ENCODE measurements around the gene LIF. TPM values are rescaled to one million over a fixed set of nuclear protein-coding genes. Genes with fewer than 3 reads are reported as not detected.
A peak's percentile ranks its signal among the peaks of the same experiment; 100 is the strongest.

The LIF gene
- total RNA-seq, 2 donors from 2014 or later: 0.31 to 0.77 TPM

- H3K27ac ChIP-seq (ENCODE audit: low read depth, low read length): no peak overlapping the region
- Mint-ChIP-seq H3K27me3 (ENCODE audit: insufficient read depth) (peaks cover 1% of the 10 kb centered on the region), H3K9me3 (no peaks in the 10 kb centered on the region), H3K27ac (no peak overlapping the region), H3K36me3 (ENCODE audit: low read depth) (no peaks in the 10 kb centered on the region), H3K4me3 (no peak overlapping the region), H3K4me1 (peaks cover 11% of the 10 kb centered on the region)
- no peaks in the 10 kb centered on the region for H3K4me1 ChIP-seq (ENCODE audit: control insufficient read depth, insufficient read depth, low read length)
- H3K9me3 ChIP-seq (ENCODE audit: control insufficient read depth, low read length): no peaks in the 10 kb centered on the region
- H3K27me3 ChIP-seq (ENCODE audit: control insufficient read depth, insufficient read depth, low read length, poor library complexity, severe bottlenecking): no peaks in the 10 kb centered on the region
- H3K36me3 ChIP-seq (ENCODE audit: control insufficient read depth, insufficient read depth, low read length): no peaks in the 10 kb centered on the region
- 76 to 80% methylated on average over 2 to 6 of the region's 6 CpGs for WGBS, 2 experiments (ENCODE audit: insufficient coverage in 1 of 2, insufficient read length in 1 of 2)
- H3K9ac ChIP-seq (ENCODE audit: extremely low read depth, low read length, poor library complexity, severe bottlenecking): no peak overlapping the region
- DNase-seq: no peak
- no peak for TF ChIP-seq CTCF (conservative IDR thresholded peaks at IDR 0.05)
- no peak overlapping the region for H3K4me3 ChIP-seq (ENCODE audit: low read length)
Observed at GRCh38 chr22:30254314-30254713, 7.8 kb upstream of the LIF start.

- peaks cover 11% of the 10 kb centered on the region for H3K4me1 Mint-ChIP-seq
- H3K27ac ChIP-seq (ENCODE audit: low read depth, low read length): peak overlapping the region; percentile 47
- no peak overlapping the region for H3K4me3 Mint-ChIP-seq
- H3K9me3 Mint-ChIP-seq: no peaks in the 10 kb centered on the region
- TF ChIP-seq CTCF (conservative IDR thresholded peaks at IDR 0.05): no peak
- H3K4me3 ChIP-seq (ENCODE audit: low read length): no peak overlapping the region
- peaks cover 4% of the 10 kb centered on the region for H3K27me3 Mint-ChIP-seq (ENCODE audit: insufficient read depth)
- no peaks in the 10 kb centered on the region for H3K27me3 ChIP-seq (ENCODE audit: control insufficient read depth, insufficient read depth, low read length, poor library complexity, severe bottlenecking)
- H3K4me1 ChIP-seq (ENCODE audit: control insufficient read depth, insufficient read depth, low read length): no peaks in the 10 kb centered on the region
- DNase-seq: no peak
- no peaks in the 10 kb centered on the region for H3K36me3 ChIP-seq (ENCODE audit: control insufficient read depth, insufficient read depth, low read length)
- H3K9me3 ChIP-seq (ENCODE audit: control insufficient read depth, low read length): no peaks in the 10 kb centered on the region
- no peak overlapping the region for H3K9ac ChIP-seq (ENCODE audit: extremely low read depth, low read length, poor library complexity, severe bottlenecking)
- H3K36me3 Mint-ChIP-seq (ENCODE audit: low read depth): no peaks in the 10 kb centered on the region
- no peak overlapping the region for H3K27ac Mint-ChIP-seq
- 78 to 83% methylated on average over 8 to 22 of the region's 22 CpGs for WGBS, 2 experiments (ENCODE audit: insufficient coverage in 1 of 2, insufficient read length in 1 of 2)
Observed at GRCh38 chr22:30253205-30253852, 6.8 kb upstream of the LIF start.

- Histone ChIP-seq H3K4me1 (ENCODE audit: control insufficient read depth, insufficient read depth, low read length) (no peaks in the 10 kb centered on the region), H3K27me3 (ENCODE audit: control insufficient read depth, insufficient read depth, low read length, poor library complexity, severe bottlenecking) (peaks cover under 1% of the 10 kb centered on the region), H3K9ac (ENCODE audit: extremely low read depth, low read length, poor library complexity, severe bottlenecking) (no peak overlapping the region), H3K36me3 (ENCODE audit: control insufficient read depth, insufficient read depth, low read length) (no peaks in the 10 kb centered on the region), H3K9me3 (ENCODE audit: control insufficient read depth, low read length) (no peaks in the 10 kb centered on the region), H3K4me3 (ENCODE audit: low read length) (no peak overlapping the region), H3K27ac (ENCODE audit: low read depth, low read length) (no peak overlapping the region)
- Mint-ChIP-seq H3K4me1 (peaks cover 7% of the 10 kb centered on the region), H3K4me3 (no peak overlapping the region), H3K27me3 (ENCODE audit: insufficient read depth) (peaks cover 10% of the 10 kb centered on the region), H3K9me3 (no peaks in the 10 kb centered on the region), H3K27ac (no peak overlapping the region), H3K36me3 (ENCODE audit: low read depth) (no peaks in the 10 kb centered on the region)
- TF ChIP-seq CTCF (conservative IDR thresholded peaks at IDR 0.05): no peak
- 85 to 88% methylated on average over 14 to 22 of the region's 22 CpGs for WGBS, 2 experiments (ENCODE audit: insufficient coverage in 1 of 2, insufficient read length in 1 of 2)
- peak; percentile 66 for DNase-seq
Observed at GRCh38 chr22:30252411-30253204, 6.0 kb upstream of the LIF start.

Measured in endodermal cell (in vitro differentiated cells).